HCT116 (cell line): ENCODE measurements around the gene IL18BP.

Source experiments
- ATF3 ChIP-seq: IDR thresholded peaks from 2 replicates; pipeline ENCODE4 v1.6.1; 2012
- CEBPB ChIP-seq: IDR thresholded peaks from 2 replicates; pipeline ENCODE4 v1.6.1; 2012; ENCODE audit warnings: low read depth
- CTCF ChIP-seq, 3 experiments: fragments of 200-600 bp in 1 of 3; sonication (generic) in 1 of 3; IDR thresholded peaks in 2 of 3; conservative IDR thresholded peaks in 1 of 3; 2 replicates each; pipeline ENCODE4 v1.5.1; 2012 to 2017; ENCODE audit warnings: low read depth in 2 of 3, low read length in 2 of 3, antibody characterized with exemption in 1 of 3, borderline replicate concordance in 1 of 3, control low read depth in 1 of 3, mild to moderate bottlenecking in 1 of 3, mixed read lengths in 1 of 3, mixed run types in 1 of 3, moderate library complexity in 1 of 3; ENCODE audit not compliant: insufficient read depth in 1 of 3
- EZH2 ChIP-seq: fragments of 200-600 bp; sonication (generic); IDR thresholded peaks from 2 replicates; pipeline ENCODE4 v1.6.1; 2017; ENCODE audit warnings: antibody characterized with exemption, mixed run types
- EZH2phosphoT487 ChIP-seq: fragments of 200-600 bp; IDR thresholded peaks from 2 replicates; pipeline ENCODE4 v1.6.1; 2018; ENCODE audit warnings: antibody characterized with exemption, borderline replicate concordance
- MAX ChIP-seq: IDR thresholded peaks from 2 replicates; pipeline ENCODE4 v1.6.1; 2012
- POLR2A ChIP-seq: IDR thresholded peaks from 2 replicates; pipeline ENCODE4 v1.7.0; 2011; ENCODE audit warnings: borderline replicate concordance; ENCODE audit not compliant: insufficient read depth, insufficient read length; ENCODE audit errors: extremely low read depth
- POLR2AphosphoS5 ChIP-seq: IDR thresholded peaks from 2 replicates; pipeline ENCODE4 v1.6.1; 2011; ENCODE audit warnings: mild to moderate bottlenecking, low read depth, low read length, moderate library complexity
- REST ChIP-seq: IDR thresholded peaks from 2 replicates; pipeline ENCODE4 v1.6.1; 2012; ENCODE audit warnings: low read depth
- SP1 ChIP-seq: IDR thresholded peaks from 2 replicates; pipeline ENCODE4 v1.6.1; 2012; ENCODE audit warnings: low read depth
- TCF7L2 ChIP-seq: IDR thresholded peaks from 2 replicates; pipeline ENCODE4 v1.7.0; 2011; ENCODE audit warnings: borderline replicate concordance, inconsistent platforms; ENCODE audit not compliant: insufficient read depth, insufficient read length; ENCODE audit errors: extremely low read depth
- YY1 ChIP-seq: IDR thresholded peaks from 2 replicates; pipeline ENCODE4 v1.6.1; 2011; ENCODE audit warnings: low read length, low read depth, moderate library complexity, mild to moderate bottlenecking; ENCODE audit not compliant: insufficient replicate concordance; ENCODE audit errors: extremely low read depth
- ZFX ChIP-seq: fragments of 450-650 bp; IDR thresholded peaks from 2 replicates; pipeline ENCODE4 v1.6.1; 2017

- TF ChIP-seq EZH2 (no peak), CEBPB (no peak), ATF3 (no peak), CTCF (IDR thresholded peaks at IDR 0.05 in 2 of 3, conservative IDR thresholded peaks at IDR 0.05 in 1 of 3; ENCODE audit: borderline replicate concordance in 1 of 3, insufficient read depth in 1 of 3, low read depth in 2 of 3, low read length in 2 of 3) (no peak), YY1 (no peak), POLR2AphosphoS5 (no peak), SP1 (no peak), POLR2A (no peak), REST (no peak), TCF7L2 (no peak), EZH2phosphoT487 (no peak), ZFX (no peak), MAX (no peak)
These were observed at the start of gene IL18BP for GRCh38 chr11:71998649-71999310.
